A673 (cell line): ENCODE measurements around the gene STX4. TPM values are rescaled to one million over a fixed set of nuclear protein-coding genes. Genes with fewer than 3 reads are reported as not detected.

Source experiments
- BruUV-seq: library from RNA; stranded (reverse); fragments of 400-500 nt; replicated peaks from 2 replicates; lab custom pipeline; 2021; lab: Mats Ljungman, UMichigan
- CTCF ChIA-PET: fragments of 300-600 bp; sonication (Branson Sonifier 250); formaldehyde crosslinking; loops from one replicate; lab custom pipeline; 2022; ENCODE audit warnings: antibody characterized with exemption; lab: Charles Lee
- POLR2A ChIA-PET: fragments of 300-600 bp; sonication (Branson Sonifier 250); formaldehyde crosslinking; loops from one replicate; lab custom pipeline; 2022; ENCODE audit warnings: antibody characterized with exemption; ENCODE audit not compliant: low non-redundant PET; lab: Charles Lee
- DNase-seq: peaks from one replicate; pipeline ENCODE4 v3.0.0-alpha.2; 2015; ENCODE audit warnings: low spot score
- H3K27ac ChIP-seq: fragments of 200-600 bp; sonication (generic); 2 replicates; pipeline ENCODE4 v1.5.1; 2016; ENCODE audit warnings: mixed run types, low read depth, mild to moderate bottlenecking, mixed read lengths, antibody characterized with exemption, low read length; ENCODE audit not compliant: poor library complexity, severe bottlenecking
- H3K27me3 ChIP-seq: fragments of 200-600 bp; sonication (generic); replicated peaks from 2 replicates; pipeline ENCODE4 v1.6.1; 2017; ENCODE audit warnings: mixed run types, low read depth, mild to moderate bottlenecking, mixed read lengths, antibody characterized with exemption, low read length; ENCODE audit not compliant: insufficient read depth, poor library complexity
- H3K36me3 ChIP-seq: fragments of 200-600 bp; sonication (generic); 2 replicates; pipeline ENCODE4 v1.6.1; 2016; ENCODE audit warnings: mixed run types, mild to moderate bottlenecking, mixed read lengths, antibody characterized with exemption, low read length; ENCODE audit not compliant: insufficient read depth, poor library complexity, severe bottlenecking
- H3K4me1 ChIP-seq: fragments of 200-600 bp; sonication (generic); 2 replicates; pipeline ENCODE4 v1.6.1; 2017; ENCODE audit warnings: mixed run types, mild to moderate bottlenecking, mixed read lengths, antibody characterized with exemption, low read length; ENCODE audit not compliant: insufficient read depth, poor library complexity, severe bottlenecking
- H3K4me3 ChIP-seq: fragments of 200-600 bp; sonication (generic); 2 replicates; pipeline ENCODE4 v1.5.1; 2016; ENCODE audit warnings: low read depth, mixed run types, mild to moderate bottlenecking, mixed read lengths, low read length; ENCODE audit not compliant: poor library complexity, severe bottlenecking
- H3K9me3 ChIP-seq: fragments of 200-600 bp; sonication (generic); 2 replicates; pipeline ENCODE4 v1.6.1; 2016; ENCODE audit warnings: mixed run types, low read depth, mild to moderate bottlenecking, mixed read lengths, antibody characterized with exemption, low read length; ENCODE audit not compliant: poor library complexity, severe bottlenecking
- CTCF ChIP-seq: fragments of 300-800, 200-600 bp; sonication (generic); conservative IDR thresholded peaks from 2 replicates; pipeline ENCODE4 v1.5.1; 2017; ENCODE audit warnings: low read depth, mild to moderate bottlenecking, antibody characterized with exemption, low read length, moderate library complexity, mixed read lengths
- EZH2 ChIP-seq: fragments of 200-600 bp; sonication (generic); IDR thresholded peaks from 2 replicates; pipeline ENCODE4 v1.6.1; 2017; ENCODE audit warnings: borderline replicate concordance, low read depth, mild to moderate bottlenecking, mixed read lengths, antibody characterized with exemption, low read length; ENCODE audit not compliant: poor library complexity, severe bottlenecking
- intact Hi-C: fragments of 100-400 bp; cut with micrococcal nuclease; formaldehyde crosslinking; loops from one replicate; pipeline ENCODE4 v1.10.0; 2022; ENCODE audit not compliant: unreplicated experiment
- total RNA-seq: library from RNA; stranded (reverse); gene quantifications from 2 replicates; pipeline ENCODE4 v1.2.3, GENCODE V29; 2021

Gene STX4
- total RNA-seq, 1 experiment from 2014 or later: 31.2 TPM

- H3K27ac ChIP-seq: no peak overlapping the region
- no peak overlapping the region for H3K4me3 ChIP-seq
- TF ChIP-seq EZH2: no peak
- TF ChIP-seq CTCF: no peak
- H3K27me3 ChIP-seq: no peaks in the 10 kb centered on the region
- H3K36me3 ChIP-seq: peaks cover 27% of the 10 kb centered on the region
- CTCF ChIA-PET: no interaction called here
- no peak for DNase-seq
- no TSS peak for BruUV-seq
- intact Hi-C loops: loop anchor here (10.0 kb wide), 1 partner anchor 791 kb away; the partner anchor contains the start of gene ZNF267
- POLR2A ChIA-PET: no interaction called here
- H3K9me3 ChIP-seq: no peaks in the 10 kb centered on the region
- H3K4me1 ChIP-seq: no peaks in the 10 kb centered on the region
Observed at GRCh38 chr16:31083981-31084380, 50.6 kb downstream of the STX4 start.

- Histone ChIP-seq H3K4me1 (no peaks in the 10 kb centered on the region), H3K36me3 (peaks cover 23% of the 10 kb centered on the region), H3K4me3 (no peak overlapping the region), H3K27ac (no peak overlapping the region), H3K27me3 (no peaks in the 10 kb centered on the region), H3K9me3 (no peaks in the 10 kb centered on the region)
- no TSS peak for BruUV-seq
- TF ChIP-seq CTCF (no peak), EZH2 (no peak)
- intact Hi-C loops: loop anchor here (10.0 kb wide), 1 partner anchor 790 kb away; the partner anchor contains the start of gene ZNF267
- POLR2A ChIA-PET: no interaction called here
- DNase-seq: no peak
- CTCF ChIA-PET: no interaction called here
Observed at GRCh38 chr16:31084584-31085302, 51.4 kb downstream of the STX4 start.

- BruUV-seq: no TSS peak
- POLR2A ChIA-PET: no interaction called here
- no peaks in the 10 kb centered on the region for H3K4me1 ChIP-seq
- no peaks in the 10 kb centered on the region for H3K27me3 ChIP-seq
- peaks cover 20% of the 10 kb centered on the region for H3K36me3 ChIP-seq
- H3K9me3 ChIP-seq: no peaks in the 10 kb centered on the region
- DNase-seq: no peak
- no peak overlapping the region for H3K27ac ChIP-seq
- CTCF ChIA-PET: no interaction called here
- intact Hi-C loops: loop anchor here (10.0 kb wide), 1 partner anchor 789 kb away; the partner anchor contains the start of gene ZNF267
- H3K4me3 ChIP-seq: no peak overlapping the region
- no peak for TF ChIP-seq CTCF
- TF ChIP-seq EZH2: no peak
Observed at GRCh38 chr16:31085411-31085810, 52.1 kb downstream of the STX4 start.
